Measurements from ENCODE around the gene LRCH4. TPM values are rescaled to one million over a fixed set of nuclear protein-coding genes. Genes with fewer than 3 reads are reported as not detected.

The LRCH4 gene
- total and polyA plus RNA-seq, 2 of the 8 experiments (the other 6 are each of a cell fraction or from before 2014, with no cell fraction given), result 15.5 to 36.6 TPM

- TF ChIP-seq, protein P1, sequence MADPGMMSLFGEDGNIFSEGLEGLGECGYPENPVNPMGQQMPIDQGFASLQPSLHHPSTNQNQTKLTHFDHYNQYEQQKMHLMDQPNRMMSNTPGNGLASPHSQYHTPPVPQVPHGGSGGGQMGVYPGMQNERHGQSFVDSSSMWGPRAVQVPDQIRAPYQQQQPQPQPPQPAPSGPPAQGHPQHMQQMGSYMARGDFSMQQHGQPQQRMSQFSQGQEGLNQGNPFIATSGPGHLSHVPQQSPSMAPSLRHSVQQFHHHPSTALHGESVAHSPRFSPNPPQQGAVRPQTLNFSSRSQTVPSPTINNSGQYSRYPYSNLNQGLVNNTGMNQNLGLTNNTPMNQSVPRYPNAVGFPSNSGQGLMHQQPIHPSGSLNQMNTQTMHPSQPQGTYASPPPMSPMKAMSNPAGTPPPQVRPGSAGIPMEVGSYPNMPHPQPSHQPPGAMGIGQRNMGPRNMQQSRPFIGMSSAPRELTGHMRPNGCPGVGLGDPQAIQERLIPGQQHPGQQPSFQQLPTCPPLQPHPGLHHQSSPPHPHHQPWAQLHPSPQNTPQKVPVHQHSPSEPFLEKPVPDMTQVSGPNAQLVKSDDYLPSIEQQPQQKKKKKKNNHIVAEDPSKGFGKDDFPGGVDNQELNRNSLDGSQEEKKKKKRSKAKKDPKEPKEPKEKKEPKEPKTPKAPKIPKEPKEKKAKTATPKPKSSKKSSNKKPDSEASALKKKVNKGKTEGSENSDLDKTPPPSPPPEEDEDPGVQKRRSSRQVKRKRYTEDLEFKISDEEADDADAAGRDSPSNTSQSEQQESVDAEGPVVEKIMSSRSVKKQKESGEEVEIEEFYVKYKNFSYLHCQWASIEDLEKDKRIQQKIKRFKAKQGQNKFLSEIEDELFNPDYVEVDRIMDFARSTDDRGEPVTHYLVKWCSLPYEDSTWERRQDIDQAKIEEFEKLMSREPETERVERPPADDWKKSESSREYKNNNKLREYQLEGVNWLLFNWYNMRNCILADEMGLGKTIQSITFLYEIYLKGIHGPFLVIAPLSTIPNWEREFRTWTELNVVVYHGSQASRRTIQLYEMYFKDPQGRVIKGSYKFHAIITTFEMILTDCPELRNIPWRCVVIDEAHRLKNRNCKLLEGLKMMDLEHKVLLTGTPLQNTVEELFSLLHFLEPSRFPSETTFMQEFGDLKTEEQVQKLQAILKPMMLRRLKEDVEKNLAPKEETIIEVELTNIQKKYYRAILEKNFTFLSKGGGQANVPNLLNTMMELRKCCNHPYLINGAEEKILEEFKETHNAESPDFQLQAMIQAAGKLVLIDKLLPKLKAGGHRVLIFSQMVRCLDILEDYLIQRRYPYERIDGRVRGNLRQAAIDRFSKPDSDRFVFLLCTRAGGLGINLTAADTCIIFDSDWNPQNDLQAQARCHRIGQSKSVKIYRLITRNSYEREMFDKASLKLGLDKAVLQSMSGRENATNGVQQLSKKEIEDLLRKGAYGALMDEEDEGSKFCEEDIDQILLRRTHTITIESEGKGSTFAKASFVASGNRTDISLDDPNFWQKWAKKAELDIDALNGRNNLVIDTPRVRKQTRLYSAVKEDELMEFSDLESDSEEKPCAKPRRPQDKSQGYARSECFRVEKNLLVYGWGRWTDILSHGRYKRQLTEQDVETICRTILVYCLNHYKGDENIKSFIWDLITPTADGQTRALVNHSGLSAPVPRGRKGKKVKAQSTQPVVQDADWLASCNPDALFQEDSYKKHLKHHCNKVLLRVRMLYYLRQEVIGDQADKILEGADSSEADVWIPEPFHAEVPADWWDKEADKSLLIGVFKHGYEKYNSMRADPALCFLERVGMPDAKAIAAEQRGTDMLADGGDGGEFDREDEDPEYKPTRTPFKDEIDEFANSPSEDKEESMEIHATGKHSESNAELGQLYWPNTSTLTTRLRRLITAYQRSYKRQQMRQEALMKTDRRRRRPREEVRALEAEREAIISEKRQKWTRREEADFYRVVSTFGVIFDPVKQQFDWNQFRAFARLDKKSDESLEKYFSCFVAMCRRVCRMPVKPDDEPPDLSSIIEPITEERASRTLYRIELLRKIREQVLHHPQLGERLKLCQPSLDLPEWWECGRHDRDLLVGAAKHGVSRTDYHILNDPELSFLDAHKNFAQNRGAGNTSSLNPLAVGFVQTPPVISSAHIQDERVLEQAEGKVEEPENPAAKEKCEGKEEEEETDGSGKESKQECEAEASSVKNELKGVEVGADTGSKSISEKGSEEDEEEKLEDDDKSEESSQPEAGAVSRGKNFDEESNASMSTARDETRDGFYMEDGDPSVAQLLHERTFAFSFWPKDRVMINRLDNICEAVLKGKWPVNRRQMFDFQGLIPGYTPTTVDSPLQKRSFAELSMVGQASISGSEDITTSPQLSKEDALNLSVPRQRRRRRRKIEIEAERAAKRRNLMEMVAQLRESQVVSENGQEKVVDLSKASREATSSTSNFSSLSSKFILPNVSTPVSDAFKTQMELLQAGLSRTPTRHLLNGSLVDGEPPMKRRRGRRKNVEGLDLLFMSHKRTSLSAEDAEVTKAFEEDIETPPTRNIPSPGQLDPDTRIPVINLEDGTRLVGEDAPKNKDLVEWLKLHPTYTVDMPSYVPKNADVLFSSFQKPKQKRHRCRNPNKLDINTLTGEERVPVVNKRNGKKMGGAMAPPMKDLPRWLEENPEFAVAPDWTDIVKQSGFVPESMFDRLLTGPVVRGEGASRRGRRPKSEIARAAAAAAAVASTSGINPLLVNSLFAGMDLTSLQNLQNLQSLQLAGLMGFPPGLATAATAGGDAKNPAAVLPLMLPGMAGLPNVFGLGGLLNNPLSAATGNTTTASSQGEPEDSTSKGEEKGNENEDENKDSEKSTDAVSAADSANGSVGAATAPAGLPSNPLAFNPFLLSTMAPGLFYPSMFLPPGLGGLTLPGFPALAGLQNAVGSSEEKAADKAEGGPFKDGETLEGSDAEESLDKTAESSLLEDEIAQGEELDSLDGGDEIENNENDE (IDR thresholded peaks at IDR 0.05; ENCODE audit: insufficient replicate concordance, low read length), result no peak
- TF ChIP-seq BACH1 (IDR thresholded peaks at IDR 0.05; ENCODE audit: low read length) (no peak), SAP30 (IDR thresholded peaks at IDR 0.05; ENCODE audit: insufficient read depth, insufficient replicate concordance, low read length) (no peak), TCF12 (IDR thresholded peaks at IDR 0.05; ENCODE audit: low read depth, low read length) (no peak), SRF (IDR thresholded peaks at IDR 0.05; ENCODE audit: low read depth, low read length) (no peak), RFX5 (IDR thresholded peaks at IDR 0.05; ENCODE audit: borderline replicate concordance, low read depth, low read length) (no peak), POLR2A (IDR thresholded peaks at IDR 0.05; ENCODE audit: control extremely low read depth in 1 of 2, low read depth in 2 of 2, low read length in 2 of 2) (no peak), ATF3 (IDR thresholded peaks at IDR 0.05; ENCODE audit: insufficient read depth, low read depth, low read length) (no peak), BCL11A (IDR thresholded peaks at IDR 0.05; ENCODE audit: low read depth in 2 of 2, low read length in 2 of 2) (no peak), ZNF274 (IDR thresholded peaks at IDR 0.05; ENCODE audit: borderline replicate concordance, extremely low read depth, low read length) (no peak)
Measured at GRCh38 chr7:100552532-100552931, 33.4 kb downstream of the LRCH4 start (continued).

All from H1 (cell line).